Gastroesophageal sphincter (tissue), 3 donors: ENCODE measurements around the gene TMEM121B.

Experiments used
- EP300 ChIP-seq: sonication (generic); formaldehyde crosslinking; IDR thresholded peaks from one replicate; pipeline ENCODE4 v1.6.1; 2017; ENCODE audit warnings: antibody characterized with exemption, mild to moderate bottlenecking
- TF ChIP-seq, protein P1 (sequence below), 4 experiments: fragments of 200-600 bp in 2 of 4; fragments of 450-650 bp in 2 of 4; sonication (generic) in 1 of 4; IDR thresholded peaks; one replicate each; pipeline ENCODE4 v1.5.1; 2017 to 2019; ENCODE audit warnings: antibody characterized with exemption in 4 of 4, mild to moderate bottlenecking in 2 of 4, moderate library complexity in 2 of 4

DNA sequence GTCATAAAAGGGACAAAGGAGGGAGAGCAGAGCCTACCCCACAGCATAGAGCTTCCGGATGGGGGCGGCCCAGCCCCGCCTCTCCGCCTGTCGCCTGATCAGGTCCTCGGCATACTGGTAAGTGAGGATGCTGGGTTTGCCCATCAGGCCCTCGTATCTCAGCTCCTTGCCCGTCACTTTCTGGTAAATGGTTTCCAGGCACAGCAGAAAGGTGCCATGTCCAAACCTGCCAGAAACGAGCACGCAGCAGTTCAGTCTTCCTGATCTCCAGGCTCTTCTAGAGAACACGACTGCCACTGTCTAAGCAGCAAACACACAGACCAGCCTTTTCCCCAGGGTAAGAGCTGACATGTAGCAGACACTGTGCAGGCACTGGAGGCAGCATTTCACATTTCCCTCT, 17.4 kb upstream of the TMEM121B start:
- TF ChIP-seq, protein P1, sequence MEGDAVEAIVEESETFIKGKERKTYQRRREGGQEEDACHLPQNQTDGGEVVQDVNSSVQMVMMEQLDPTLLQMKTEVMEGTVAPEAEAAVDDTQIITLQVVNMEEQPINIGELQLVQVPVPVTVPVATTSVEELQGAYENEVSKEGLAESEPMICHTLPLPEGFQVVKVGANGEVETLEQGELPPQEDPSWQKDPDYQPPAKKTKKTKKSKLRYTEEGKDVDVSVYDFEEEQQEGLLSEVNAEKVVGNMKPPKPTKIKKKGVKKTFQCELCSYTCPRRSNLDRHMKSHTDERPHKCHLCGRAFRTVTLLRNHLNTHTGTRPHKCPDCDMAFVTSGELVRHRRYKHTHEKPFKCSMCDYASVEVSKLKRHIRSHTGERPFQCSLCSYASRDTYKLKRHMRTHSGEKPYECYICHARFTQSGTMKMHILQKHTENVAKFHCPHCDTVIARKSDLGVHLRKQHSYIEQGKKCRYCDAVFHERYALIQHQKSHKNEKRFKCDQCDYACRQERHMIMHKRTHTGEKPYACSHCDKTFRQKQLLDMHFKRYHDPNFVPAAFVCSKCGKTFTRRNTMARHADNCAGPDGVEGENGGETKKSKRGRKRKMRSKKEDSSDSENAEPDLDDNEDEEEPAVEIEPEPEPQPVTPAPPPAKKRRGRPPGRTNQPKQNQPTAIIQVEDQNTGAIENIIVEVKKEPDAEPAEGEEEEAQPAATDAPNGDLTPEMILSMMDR (IDR thresholded peaks at IDR 0.05), result no peak
- no peak for TF ChIP-seq EP300
